ENCODE results near the gene FUNDC2.
"Not testable (repeated sequence)": the region's sequence is repeated elsewhere in the genome, so short reads cannot be mapped to it uniquely, and the experiment has no call there.

FUNDC2 gene, protein sequence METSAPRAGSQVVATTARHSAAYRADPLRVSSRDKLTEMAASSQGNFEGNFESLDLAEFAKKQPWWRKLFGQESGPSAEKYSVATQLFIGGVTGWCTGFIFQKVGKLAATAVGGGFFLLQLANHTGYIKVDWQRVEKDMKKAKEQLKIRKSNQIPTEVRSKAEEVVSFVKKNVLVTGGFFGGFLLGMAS

GRCh38 chrX:155026727-155027508 is at the start of gene FUNDC2:
Gene FUNDC2, plus strand, starts transcription at chrX:155026844. Its CDS starts 95 bp downstream, at chrX:155026939.
- peak; percentile 84 to 89 for DNase-seq

- DNase-seq: no peak
Measured at GRCh38 chrX:154979629-154980028, 47.0 kb upstream of the FUNDC2 start.

GRCh38 chrX:154980330-154981115 is 46.1 kb upstream of the FUNDC2 start:
- DNase-seq: peak; percentile 63 to 65

DNA sequence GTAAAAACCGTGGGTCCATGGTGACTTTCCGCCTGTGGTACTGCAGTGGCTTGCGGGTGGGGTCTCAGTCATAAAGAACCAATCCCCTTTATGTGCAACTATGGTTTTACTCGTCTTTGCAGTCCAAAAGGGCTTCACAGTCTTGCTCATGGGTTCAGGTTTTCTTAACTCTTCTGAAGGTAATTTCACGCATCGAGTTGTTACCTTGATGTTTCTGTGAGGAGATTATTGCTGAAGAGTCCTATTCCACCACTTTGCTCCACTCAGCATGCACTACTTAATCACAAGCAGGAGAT is 45.6 kb upstream of the FUNDC2 start:
- no peak for DNase-seq

- no peak for DNase-seq
Measured at GRCh38 chrX:154986826-154987575, 39.6 kb upstream of the FUNDC2 start.

GRCh38 chrX:154987940-154988339 is 38.7 kb upstream of the FUNDC2 start:
- DNase-seq: no peak

DNA sequence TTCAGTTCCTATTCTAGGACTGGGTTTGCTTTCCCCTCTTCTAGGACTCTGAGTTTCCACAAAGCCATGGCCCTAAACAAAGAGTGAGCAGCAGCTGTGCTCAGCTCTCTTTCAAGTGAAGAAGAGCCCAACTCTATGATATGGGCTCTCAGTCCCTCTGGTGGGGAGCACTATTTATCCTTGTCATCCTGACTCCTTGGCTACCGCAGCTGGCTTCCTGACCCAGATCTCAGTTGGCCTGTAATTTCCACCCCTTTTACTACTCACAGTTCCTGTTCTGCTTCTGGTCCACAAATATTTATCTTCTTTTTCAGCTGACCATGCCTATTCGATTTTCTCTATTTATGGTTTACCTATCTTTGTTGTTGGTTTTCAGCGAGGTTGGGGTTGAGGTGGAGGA is 37.9 kb upstream of the FUNDC2 start:
- no peak for DNase-seq

- DNase-seq: no peak
Measured at GRCh38 chrX:154990496-154990895, 36.1 kb upstream of the FUNDC2 start.

DNA sequence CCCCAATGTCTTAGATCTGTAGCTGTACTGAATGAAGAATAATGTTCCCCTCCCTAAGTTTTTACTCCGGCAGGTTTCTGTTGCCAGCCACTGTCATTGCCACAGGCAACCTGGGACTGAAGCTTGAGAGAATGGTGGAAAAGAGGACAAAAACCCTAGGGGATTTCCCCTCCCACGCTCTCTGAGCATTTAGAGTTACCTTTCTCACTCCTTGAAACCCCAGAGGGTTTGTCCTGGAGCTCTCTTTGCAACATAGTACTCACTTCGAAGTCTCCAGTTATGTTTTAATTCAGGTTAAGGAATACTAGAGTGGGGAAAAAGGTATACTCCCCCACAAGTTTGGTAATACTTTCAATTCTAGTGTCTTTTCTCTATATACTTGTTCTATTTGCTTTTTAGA is 35.6 kb upstream of the FUNDC2 start:
- no peak for DNase-seq

GRCh38 chrX:154991476-154991875 is 35.2 kb upstream of the FUNDC2 start:
- DNase-seq: no peak

DNA sequence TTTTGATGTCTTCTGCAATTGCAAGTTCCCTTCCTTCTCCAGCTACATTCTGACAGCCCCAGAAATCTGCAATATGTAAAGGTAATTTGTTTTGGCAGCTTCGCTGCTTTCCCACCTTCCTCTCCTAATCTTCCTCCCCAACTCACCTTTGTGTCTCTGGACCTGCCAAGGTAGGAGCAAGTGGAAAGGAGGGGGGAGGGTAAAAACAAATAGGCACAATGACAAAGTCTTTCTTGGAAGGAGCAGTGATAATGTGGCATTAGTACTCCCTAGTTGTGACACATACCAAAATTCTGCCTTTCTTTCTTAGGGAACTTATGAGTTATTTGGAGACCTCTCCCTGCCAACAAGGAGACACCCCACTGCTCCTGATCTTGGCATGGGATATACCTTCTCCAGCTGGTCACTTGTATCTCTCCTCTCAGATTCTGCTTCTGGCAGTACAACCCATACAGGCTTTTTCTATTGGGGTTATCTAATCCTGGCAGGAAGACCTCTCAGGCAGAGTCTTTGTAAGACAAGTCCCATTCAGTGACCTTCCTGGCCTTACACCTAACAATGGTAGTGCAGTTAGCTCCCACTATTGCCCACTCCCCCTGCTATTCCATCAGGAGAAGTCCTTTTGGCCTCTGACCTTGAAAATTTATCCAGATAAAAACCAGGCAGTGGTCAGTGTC is 28.3 kb upstream of the FUNDC2 start:
- DNase-seq: no peak

- DNase-seq: no peak
Measured at GRCh38 chrX:155000841-155001240, 25.8 kb upstream of the FUNDC2 start.

DNA sequence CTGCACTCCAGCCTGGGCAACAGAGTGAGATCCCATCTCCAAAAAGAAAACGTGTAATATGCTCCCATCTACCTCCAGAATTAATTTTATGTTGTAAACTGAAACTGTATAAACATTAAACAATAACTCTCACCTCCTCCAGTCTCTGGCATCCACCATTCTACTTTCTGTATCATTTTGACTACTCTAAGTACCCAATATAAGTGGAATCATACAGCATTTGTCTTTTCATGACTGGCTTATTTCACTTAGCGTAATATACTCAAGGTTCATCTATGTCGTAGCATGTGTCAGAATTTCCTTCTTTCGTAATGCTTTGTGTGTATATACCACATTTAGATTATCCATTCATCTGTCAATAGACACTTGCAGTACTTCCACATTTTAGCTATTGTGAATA is 24.8 kb upstream of the FUNDC2 start:
- no peak for DNase-seq

DNA sequence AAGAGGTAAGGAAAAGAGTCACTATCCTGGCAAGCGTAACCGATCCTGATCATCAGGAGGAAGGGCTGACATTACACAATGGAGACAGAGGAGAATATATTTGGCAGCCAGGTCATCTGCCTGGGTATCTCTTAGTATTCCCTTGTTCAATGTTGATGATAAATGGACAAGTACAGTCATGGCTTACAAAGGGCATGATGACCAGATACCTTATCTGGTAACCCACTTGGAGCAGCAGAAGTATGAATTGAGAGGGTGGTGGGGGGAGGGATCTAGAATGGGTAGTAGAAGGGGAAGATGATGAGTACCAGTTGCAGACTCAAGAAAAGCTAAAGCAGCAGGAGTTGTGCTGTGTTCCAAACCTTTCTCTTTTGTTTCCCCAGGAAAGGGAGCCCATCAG is 21.5 kb upstream of the FUNDC2 start:
- no peak for DNase-seq

DNA sequence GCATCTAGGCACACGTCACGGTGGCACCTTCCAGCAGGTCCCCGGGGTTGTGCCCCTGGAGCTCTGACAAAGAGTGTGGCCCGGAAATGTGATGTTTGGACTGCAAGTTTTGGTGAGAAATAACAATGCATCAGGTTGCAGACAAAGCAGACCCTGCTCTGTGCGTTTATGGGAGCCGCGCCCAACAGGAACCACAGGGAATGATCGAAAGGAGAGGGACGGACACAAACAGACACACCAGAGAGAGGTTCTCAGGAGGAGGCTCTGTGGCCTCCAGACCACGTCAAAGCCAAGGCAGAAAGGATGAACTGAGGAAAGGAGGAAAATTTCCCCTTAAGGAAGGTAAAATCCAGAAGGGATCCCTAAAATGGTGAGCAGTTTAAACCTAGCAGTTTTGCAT is 20.3 kb upstream of the FUNDC2 start:
- not testable (repeated sequence) for DNase-seq

DNA sequence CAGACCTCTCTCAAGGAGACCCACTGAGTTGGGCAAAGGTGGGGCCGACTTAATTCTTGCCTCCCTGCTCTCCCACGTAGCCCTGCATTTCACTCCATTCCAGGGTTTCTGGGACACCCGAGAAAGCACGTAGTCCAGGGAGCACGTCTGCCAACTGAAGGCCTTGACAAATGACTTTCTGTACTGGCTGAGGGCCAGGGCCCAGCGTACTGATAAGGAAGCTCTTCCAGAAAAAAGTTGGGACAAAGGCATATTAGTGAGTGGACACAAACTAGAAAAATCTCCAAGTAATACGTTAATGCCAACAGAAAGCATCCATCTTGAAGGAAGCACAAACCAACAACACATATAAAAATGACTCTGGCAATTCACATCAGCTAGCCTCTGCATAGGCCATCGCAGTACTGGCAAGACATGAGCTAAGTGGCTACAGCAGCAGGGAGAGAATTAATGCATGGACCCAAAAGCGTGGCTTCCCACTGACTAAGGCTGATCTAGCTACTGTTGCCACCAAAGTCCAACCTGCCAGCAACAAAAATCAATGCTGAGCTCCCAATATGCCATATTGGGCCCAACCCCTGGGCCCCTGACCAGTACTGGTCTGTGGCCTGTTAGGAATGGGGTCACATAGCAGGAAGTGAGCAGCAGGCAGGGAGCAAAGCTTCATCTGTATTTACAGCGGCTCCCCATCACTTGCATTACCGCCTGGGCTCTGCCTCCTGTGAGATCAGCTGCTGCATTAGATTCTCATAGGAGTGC is 19.6 kb upstream of the FUNDC2 start:
- DNase-seq: not testable (repeated sequence)

DNA sequence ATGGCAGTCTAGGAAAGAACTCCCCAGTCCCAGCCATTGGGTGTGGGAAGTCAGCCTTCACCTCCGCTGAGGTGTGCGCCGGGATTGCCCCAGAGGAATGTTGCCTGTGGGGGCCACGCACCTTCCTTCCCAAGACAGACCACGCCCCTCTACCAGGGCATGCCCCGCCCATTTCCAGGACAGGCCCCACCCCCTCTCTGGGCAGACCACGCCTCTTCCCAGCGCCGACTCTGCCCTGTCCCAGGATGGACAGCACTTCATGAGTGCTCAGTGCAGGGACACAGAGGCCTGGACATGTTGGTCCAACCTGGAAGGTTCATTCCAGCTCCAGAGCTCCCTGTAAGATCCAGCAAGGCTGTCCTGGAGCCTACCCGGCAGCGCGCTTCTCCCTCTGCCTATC is 18.1 kb upstream of the FUNDC2 start:
- not testable (repeated sequence) for DNase-seq

- no peak for DNase-seq
Measured at GRCh38 chrX:155009994-155010472, 16.6 kb upstream of the FUNDC2 start.

DNA sequence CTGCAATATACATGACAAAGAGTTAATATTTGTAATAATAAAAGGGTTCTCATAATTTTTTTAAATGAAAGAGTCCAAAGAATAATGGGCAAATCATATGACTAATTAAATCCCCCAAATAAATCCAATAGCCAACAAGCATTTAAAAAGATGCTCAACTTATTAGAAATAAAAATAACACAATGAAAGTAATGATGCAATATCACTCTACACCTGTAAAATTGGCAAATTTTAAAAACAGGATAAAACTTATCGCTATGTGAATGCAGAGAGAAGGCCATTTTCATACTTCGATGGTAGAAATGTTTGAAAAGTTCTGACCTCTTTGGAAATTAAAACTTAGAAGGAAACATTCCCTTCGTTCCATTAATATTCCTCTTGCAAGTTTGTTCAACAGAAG is 6.1 kb upstream of the FUNDC2 start:
- DNase-seq: no peak

- no peak for DNase-seq
Measured at GRCh38 chrX:155022585-155022984, 4.1 kb upstream of the FUNDC2 start, which contains the start of gene F8. Gene F8, minus strand, starts transcription at chrX:155022723. Its CDS starts 171 bp downstream, at chrX:155022552.

Measured in NCI-H2081 (cell line).